Liver (tissue), 9 donors: ENCODE data around the gene TMOD2. TPM values are rescaled to one million over a fixed set of nuclear protein-coding genes. Genes with fewer than 3 reads are reported as not detected.

Experiments
- DNase-seq: peaks from one replicate; pipeline ENCODE4 v3.0.0-alpha.2; 2017; ENCODE audit warnings: low spot score
- H3K27ac ChIP-seq, 2 donors: one replicate each; pipeline ENCODE4 v1.7.0; 2013; ENCODE audit warnings: inconsistent platforms in 2 of 2, low read length in 2 of 2, control low read depth in 1 of 2, low read depth in 1 of 2, mild to moderate bottlenecking in 1 of 2
- H3K27me3 ChIP-seq, 4 donors: one replicate each; pipeline versions ENCODE4 v1.6.1 to v1.7.0; 2013; ENCODE audit warnings: low read length in 3 of 4, inconsistent platforms in 1 of 4, mild to moderate bottlenecking in 1 of 4, moderate library complexity in 1 of 4; ENCODE audit not compliant: control insufficient read depth in 4 of 4, insufficient read depth in 4 of 4
- H3K36me3 ChIP-seq, 4 donors: one replicate each; pipeline versions ENCODE4 v1.6.1 to v1.7.0; 2013; ENCODE audit warnings: low read length in 3 of 4, mild to moderate bottlenecking in 3 of 4, low read depth in 1 of 4, moderate library complexity in 1 of 4; ENCODE audit not compliant: control insufficient read depth in 4 of 4, insufficient read depth in 3 of 4
- H3K4me1 ChIP-seq, 4 donors: one replicate each; pipeline versions ENCODE4 v1.6.1 to v1.7.0; 2013; ENCODE audit warnings: low read length in 3 of 4, mild to moderate bottlenecking in 3 of 4, moderate library complexity in 1 of 4; ENCODE audit not compliant: control insufficient read depth in 4 of 4, insufficient read depth in 4 of 4
- H3K4me3 ChIP-seq, 3 donors: one replicate each; pipeline versions ENCODE4 v1.6.1 to v1.7.0; 2013; ENCODE audit warnings: low read length in 3 of 3, control low read depth in 1 of 3, low read depth in 1 of 3, mild to moderate bottlenecking in 1 of 3
- H3K9ac ChIP-seq, 2 donors: one replicate each; pipeline ENCODE4 v1.7.0; 2013; ENCODE audit warnings: low read length in 2 of 2, mild to moderate bottlenecking in 2 of 2, moderate library complexity in 2 of 2, control low read depth in 1 of 2, low read depth in 1 of 2
- H3K9me3 ChIP-seq, 4 donors: one replicate each; pipeline versions ENCODE4 v1.6.1 to v1.7.0; 2013; ENCODE audit warnings: low read length in 3 of 4; ENCODE audit not compliant: control insufficient read depth in 4 of 4
- ATF3 ChIP-seq: IDR thresholded peaks from 2 replicates; pipeline ENCODE4 v1.6.1; 2016; ENCODE audit warnings: antibody characterized with exemption
- EGR1 ChIP-seq, 2 donors: IDR thresholded peaks; 2 replicates each; pipeline ENCODE4 v1.6.1; 2016 to 2018; ENCODE audit warnings: antibody characterized with exemption in 2 of 2, low read depth in 2 of 2
- FOXA1 ChIP-seq: IDR thresholded peaks from 2 replicates; pipeline ENCODE4 v1.6.1; 2016; ENCODE audit warnings: antibody characterized with exemption
- GABPA ChIP-seq, 2 donors: IDR thresholded peaks in 1 of 2; conservative IDR thresholded peaks in 1 of 2; 2 replicates each; pipeline ENCODE4 v1.6.1; 2016; ENCODE audit warnings: antibody characterized with exemption in 2 of 2, mild to moderate bottlenecking in 1 of 2, moderate library complexity in 1 of 2
- HNF4A ChIP-seq, 2 donors: conservative IDR thresholded peaks; 2 replicates each; pipeline ENCODE4 v1.6.1; 2016; ENCODE audit warnings: antibody characterized with exemption in 2 of 2, mild to moderate bottlenecking in 2 of 2
- HNF4G ChIP-seq: IDR thresholded peaks from 2 replicates; pipeline ENCODE4 v1.6.1; 2016; ENCODE audit warnings: antibody characterized with exemption
- JUND ChIP-seq, 2 donors: IDR thresholded peaks; 2 replicates each; pipeline ENCODE4 v1.6.1; 2016; ENCODE audit warnings: antibody characterized with exemption in 2 of 2
- NR2F2 ChIP-seq: IDR thresholded peaks from 2 replicates; pipeline ENCODE4 v1.6.1; 2016; ENCODE audit warnings: antibody characterized with exemption
- RAD21 ChIP-seq, 2 donors: IDR thresholded peaks; 2 replicates each; pipeline ENCODE4 v1.6.1; 2016; ENCODE audit warnings: antibody characterized with exemption in 2 of 2, mild to moderate bottlenecking in 2 of 2
- RXRA ChIP-seq, 2 donors: IDR thresholded peaks; 2 replicates each; pipeline ENCODE4 v1.6.1; 2017 to 2018; ENCODE audit warnings: antibody characterized with exemption in 2 of 2, mild to moderate bottlenecking in 1 of 2
- SP1 ChIP-seq: IDR thresholded peaks from 2 replicates; pipeline ENCODE4 v1.6.1; 2018; ENCODE audit warnings: antibody characterized with exemption, mild to moderate bottlenecking
- TAF1 ChIP-seq: conservative IDR thresholded peaks from 2 replicates; pipeline ENCODE4 v1.6.1; 2016; ENCODE audit warnings: antibody characterized with exemption, mild to moderate bottlenecking
- YY1 ChIP-seq: IDR thresholded peaks from 2 replicates; pipeline ENCODE4 v1.6.1; 2016; ENCODE audit warnings: antibody characterized with exemption, mild to moderate bottlenecking
- WGBS: extraction: QIAGEN DNeasy Blood & Tissue Kit; methylation state at CpG from one replicate; pipeline ENCODE4 v1.1.7; 2013; 5-methylcytosine and 5-hydroxymethylcytosine counted together
- polyA plus RNA-seq, 2 donors: library from polyadenylated mRNA; stranded (reverse) in 1 of 2; unstranded in 1 of 2; fragments of 200-250 nt in 1 of 2; fragments of >200 nt in 1 of 2; fragmentation: Nextera tagmentation in 1 of 2; extraction: Ambion mirVana in 1 of 2; gene quantifications; one replicate each; pipeline versions ENCODE4 v1.2.1 to v1.2.3, GENCODE V29; 2013 to 2015
- total RNA-seq, 2 donors: library from RNA; depleted of rRNA; stranded (reverse); fragments of >200 nt; gene quantifications; one replicate each; pipeline ENCODE4 v1.2.3, GENCODE V29; 2014
- TF ChIP-seq, protein P1 (sequence below): IDR thresholded peaks from 2 replicates; pipeline ENCODE4 v1.6.1; 2016; ENCODE audit warnings: antibody characterized with exemption, mild to moderate bottlenecking
- donor health status: healthy.
- donor health status: healthy.
- donor health status: healthy.
- donor health status: healthy.
- donor health status: healthy.

Gene TMOD2
- total and polyA plus RNA-seq, 4 donors = 0.46 to 2.1 (median 1.1) TPM

GRCh38 chr15:51863131-51863530, 111.7 kb downstream of the TMOD2 start (continued):
- TF ChIP-seq, protein P1, sequence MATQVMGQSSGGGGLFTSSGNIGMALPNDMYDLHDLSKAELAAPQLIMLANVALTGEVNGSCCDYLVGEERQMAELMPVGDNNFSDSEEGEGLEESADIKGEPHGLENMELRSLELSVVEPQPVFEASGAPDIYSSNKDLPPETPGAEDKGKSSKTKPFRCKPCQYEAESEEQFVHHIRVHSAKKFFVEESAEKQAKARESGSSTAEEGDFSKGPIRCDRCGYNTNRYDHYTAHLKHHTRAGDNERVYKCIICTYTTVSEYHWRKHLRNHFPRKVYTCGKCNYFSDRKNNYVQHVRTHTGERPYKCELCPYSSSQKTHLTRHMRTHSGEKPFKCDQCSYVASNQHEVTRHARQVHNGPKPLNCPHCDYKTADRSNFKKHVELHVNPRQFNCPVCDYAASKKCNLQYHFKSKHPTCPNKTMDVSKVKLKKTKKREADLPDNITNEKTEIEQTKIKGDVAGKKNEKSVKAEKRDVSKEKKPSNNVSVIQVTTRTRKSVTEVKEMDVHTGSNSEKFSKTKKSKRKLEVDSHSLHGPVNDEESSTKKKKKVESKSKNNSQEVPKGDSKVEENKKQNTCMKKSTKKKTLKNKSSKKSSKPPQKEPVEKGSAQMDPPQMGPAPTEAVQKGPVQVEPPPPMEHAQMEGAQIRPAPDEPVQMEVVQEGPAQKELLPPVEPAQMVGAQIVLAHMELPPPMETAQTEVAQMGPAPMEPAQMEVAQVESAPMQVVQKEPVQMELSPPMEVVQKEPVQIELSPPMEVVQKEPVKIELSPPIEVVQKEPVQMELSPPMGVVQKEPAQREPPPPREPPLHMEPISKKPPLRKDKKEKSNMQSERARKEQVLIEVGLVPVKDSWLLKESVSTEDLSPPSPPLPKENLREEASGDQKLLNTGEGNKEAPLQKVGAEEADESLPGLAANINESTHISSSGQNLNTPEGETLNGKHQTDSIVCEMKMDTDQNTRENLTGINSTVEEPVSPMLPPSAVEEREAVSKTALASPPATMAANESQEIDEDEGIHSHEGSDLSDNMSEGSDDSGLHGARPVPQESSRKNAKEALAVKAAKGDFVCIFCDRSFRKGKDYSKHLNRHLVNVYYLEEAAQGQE = no peak
- TF ChIP-seq GABPA (IDR thresholded peaks at IDR 0.05 in 1 of 2, conservative IDR thresholded peaks at IDR 0.05 in 1 of 2) (no peak), HNF4A (conservative IDR thresholded peaks at IDR 0.05) (no peak), FOXA1 (no peak), RXRA (IDR thresholded peaks at IDR 0.05) (no peak), SP1 (no peak), EGR1 (IDR thresholded peaks at IDR 0.05; ENCODE audit: low read depth in 2 of 2) (no peak), ATF3 (no peak), HNF4G (no peak), RAD21 (IDR thresholded peaks at IDR 0.05) (no peak), TAF1 (no peak)

DNA sequence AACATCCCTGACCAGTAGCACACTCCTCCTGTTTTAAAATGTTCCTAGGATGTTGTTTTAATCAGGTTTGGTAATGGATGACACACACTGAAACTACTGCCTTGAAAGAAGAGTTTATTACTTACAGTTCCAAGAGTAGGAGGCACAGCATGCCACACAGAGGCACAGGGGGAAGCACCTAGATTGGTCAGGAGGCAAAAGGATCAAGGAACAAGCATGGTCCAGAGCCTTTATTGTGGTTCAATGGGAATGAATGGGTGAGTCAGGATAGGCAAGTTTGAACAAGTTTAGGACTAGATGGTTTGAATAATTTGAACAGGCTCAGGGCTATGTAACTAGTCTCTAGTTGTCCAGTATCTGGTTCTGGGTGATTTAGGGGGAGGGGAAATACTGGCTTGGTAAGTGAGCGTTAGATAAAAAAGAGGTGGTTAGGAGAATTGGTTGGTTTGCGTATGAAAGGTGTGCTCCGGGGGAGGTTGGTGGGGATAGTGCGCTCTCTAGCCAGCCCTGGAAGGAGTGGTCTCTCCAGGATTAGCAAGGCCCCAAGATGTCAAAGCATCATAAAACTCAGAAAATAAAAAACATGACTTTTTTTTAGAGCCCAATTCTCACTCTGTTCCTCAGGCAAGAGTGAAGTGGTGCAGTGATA, 113.1 kb downstream of the TMOD2 start:
- H3K27ac ChIP-seq = no peak overlapping the region
- 85% methylated on average over 4 of the region's 4 CpGs for WGBS
- peaks cover 1 to 14% (median 6%) of the 10 kb centered on the region in 4 donors for H3K36me3 ChIP-seq
- TF ChIP-seq HNF4A (conservative IDR thresholded peaks at IDR 0.05) (no peak), SP1 (no peak), HNF4G (no peak), EGR1 (IDR thresholded peaks at IDR 0.05; ENCODE audit: low read depth in 2 of 2) (no peak), JUND (IDR thresholded peaks at IDR 0.05) (no peak), NR2F2 (no peak), YY1 (no peak)
- TF ChIP-seq, protein P1 = no peak
- no peak for DNase-seq
- peaks cover 0 to 7% (median 6%) of the 10 kb centered on the region in 4 donors for H3K4me1 ChIP-seq
- H3K27me3 ChIP-seq = no peaks in the 10 kb centered on the region
- no peak overlapping the region for H3K4me3 ChIP-seq
- no peaks in the 10 kb centered on the region for H3K9me3 ChIP-seq
- no peak overlapping the region for H3K9ac ChIP-seq
